GM12873 (cell line): Measurements from ENCODE around the gene LANCL2.

Experiments
- TF ChIP-seq, protein P1 (sequence below): IDR thresholded peaks from 2 replicates; pipeline ENCODE4 v1.5.1; 2012; ENCODE audit warnings: low read depth, mild to moderate bottlenecking, moderate library complexity, low read length, control low read depth; ENCODE audit not compliant: insufficient read depth; ENCODE audit errors: missing control alignments

Gene LANCL2

DNA sequence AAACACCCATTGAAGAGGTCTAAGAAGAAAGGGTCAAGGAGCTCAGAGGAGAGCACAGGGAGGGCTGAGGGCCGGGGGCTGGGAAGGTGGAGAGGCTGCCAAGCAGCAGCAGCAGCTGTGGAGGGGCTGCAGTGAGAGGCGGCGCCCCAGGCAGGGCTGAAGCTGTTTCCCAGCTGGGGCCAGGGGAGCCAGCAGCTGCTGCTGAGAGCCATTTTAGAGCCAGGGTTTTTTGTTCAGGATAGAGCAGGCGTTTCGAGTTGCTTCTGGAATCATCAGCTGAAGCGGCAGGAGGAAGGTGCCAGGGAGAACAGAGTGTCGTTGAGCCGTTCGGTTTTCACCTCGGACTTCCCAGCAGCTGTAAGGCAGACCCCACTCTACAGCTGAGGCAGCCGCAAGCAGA lies 62.7 kb downstream of the LANCL2 start:
- TF ChIP-seq, protein P1, sequence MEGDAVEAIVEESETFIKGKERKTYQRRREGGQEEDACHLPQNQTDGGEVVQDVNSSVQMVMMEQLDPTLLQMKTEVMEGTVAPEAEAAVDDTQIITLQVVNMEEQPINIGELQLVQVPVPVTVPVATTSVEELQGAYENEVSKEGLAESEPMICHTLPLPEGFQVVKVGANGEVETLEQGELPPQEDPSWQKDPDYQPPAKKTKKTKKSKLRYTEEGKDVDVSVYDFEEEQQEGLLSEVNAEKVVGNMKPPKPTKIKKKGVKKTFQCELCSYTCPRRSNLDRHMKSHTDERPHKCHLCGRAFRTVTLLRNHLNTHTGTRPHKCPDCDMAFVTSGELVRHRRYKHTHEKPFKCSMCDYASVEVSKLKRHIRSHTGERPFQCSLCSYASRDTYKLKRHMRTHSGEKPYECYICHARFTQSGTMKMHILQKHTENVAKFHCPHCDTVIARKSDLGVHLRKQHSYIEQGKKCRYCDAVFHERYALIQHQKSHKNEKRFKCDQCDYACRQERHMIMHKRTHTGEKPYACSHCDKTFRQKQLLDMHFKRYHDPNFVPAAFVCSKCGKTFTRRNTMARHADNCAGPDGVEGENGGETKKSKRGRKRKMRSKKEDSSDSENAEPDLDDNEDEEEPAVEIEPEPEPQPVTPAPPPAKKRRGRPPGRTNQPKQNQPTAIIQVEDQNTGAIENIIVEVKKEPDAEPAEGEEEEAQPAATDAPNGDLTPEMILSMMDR, result no peak

DNA sequence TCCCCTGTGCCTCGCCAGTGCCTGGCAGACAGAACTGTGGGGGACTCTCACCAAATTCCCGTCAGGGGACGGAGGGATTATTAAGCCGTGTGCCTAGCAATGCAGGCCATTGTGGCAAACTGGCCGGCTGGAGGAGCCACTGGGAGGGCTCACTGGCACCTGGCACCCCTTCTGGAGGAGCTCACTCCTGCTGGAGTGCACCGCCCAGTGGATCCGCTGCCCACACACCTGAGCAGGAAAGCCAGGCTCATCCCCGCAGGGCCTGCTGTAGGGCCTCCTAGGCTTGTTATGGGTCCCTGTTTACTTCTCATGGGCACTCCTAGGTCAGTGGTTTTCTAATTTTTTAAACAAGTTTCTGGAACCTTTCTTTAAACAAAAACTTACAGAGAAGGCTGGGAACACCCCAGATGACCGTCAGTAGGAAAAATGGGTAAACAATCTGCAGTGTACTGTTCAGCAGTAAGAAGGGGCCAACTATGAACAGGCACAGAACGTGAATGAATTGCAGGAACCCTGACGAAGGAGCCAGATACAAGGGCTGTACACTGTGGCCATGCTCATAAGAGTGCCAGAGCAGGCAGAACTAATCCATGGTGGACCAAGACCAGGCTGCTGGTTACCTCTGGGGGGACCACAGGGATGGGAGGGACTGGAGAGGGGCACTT lies 64.8 kb downstream of the LANCL2 start:
- TF ChIP-seq, protein P1, result no peak

DNA sequence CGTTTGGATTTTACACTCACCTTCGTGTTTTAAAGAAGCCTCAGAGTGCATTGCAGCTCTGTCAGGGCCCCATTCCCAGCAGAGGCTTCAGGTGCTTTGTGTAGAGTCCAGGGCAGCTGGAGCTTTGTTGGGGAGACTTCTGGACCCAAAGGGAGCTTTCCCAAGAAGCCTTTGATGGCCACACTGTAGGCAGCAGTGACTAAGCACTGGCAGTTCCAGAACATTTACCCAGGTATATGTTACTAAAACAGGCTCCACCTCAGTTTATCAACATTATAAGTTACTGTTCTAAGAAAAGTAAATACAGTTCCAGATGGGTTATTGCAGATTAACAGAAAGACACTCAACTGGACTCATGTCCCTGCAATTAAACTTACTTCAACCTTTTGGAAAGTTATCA lies 66.8 kb downstream of the LANCL2 start:
- TF ChIP-seq, protein P1, result no peak

DNA sequence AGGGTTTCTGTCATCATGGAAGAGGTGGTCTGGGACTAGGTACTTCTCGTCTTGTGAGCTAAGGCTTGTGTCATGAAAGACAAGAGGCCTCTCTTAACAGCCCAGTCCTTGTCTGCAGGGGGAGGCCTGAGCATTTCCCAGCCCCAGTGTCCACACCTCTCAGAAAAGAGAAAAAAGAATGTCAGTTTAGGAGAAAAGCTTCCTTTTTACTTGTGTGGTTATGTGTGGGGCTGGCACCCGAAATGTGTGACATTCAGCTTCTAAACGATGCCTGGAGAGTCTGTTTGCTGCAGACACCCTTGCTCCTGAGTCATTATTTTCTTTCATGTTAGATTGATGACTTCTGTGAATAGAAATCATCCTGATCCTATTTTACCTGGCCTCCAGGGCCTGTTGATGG lies 67.4 kb downstream of the LANCL2 start:
- TF ChIP-seq, protein P1, result no peak

DNA sequence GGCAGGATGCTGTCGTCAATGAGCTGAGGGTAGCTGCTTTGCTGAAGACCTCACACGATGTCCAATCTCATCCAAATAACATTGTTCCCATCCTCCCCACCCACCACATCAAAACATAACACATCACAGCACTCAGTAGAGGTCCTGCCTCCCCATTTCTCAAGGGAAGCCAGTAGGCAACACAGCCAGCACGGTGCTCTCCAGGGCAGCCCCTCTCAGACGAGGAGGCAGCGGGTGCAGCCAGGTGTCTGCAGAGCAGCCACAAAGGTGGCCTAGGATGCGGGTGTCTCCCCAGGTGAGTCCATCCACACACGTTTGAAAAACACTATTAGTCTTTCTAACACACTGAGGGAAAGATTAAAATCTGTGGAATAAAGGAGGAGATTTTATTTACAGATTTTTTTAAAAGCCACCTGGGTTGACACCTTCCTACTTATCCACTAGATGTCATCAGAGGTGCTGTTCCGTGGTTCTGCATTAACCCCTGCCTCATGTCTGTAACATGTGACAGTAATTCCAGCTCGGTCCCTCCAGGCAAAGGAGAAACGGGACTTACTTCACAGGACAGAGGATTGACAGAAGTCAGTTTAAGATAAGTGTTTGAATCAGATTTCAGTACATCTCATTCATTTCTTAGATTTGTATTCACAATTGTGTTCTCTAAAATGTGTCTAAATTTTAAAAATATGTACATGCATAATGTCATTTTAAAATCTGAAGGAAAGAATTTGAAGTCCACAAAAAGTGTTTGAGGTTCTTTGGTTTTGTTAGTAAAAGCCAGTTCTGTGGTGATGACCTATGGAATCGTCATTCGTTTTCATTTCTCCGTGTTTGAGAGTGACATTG lies 68.0 kb downstream of the LANCL2 start:
- TF ChIP-seq, protein P1, result peak; percentile 62

DNA sequence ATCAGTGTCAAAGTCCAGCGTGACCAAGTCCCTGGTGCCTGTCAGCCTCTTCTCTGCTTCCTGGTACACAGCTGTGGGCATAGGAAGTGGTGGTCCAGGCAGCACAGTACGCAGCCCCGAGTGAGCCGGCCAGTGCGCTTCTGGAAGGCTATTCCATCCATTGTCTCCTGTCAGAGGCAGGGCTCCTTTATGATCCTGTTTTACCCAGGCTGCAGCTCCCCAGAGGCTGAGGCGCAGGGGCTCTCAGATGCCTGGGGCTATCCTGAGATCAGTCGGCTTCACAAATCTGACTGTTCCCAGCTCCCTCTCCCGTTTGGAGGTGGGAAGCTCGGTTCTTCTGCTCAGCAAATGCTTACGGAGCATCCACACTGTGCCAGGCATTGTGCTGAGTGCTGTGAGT lies 70.3 kb downstream of the LANCL2 start:
- TF ChIP-seq, protein P1, result no peak

DNA sequence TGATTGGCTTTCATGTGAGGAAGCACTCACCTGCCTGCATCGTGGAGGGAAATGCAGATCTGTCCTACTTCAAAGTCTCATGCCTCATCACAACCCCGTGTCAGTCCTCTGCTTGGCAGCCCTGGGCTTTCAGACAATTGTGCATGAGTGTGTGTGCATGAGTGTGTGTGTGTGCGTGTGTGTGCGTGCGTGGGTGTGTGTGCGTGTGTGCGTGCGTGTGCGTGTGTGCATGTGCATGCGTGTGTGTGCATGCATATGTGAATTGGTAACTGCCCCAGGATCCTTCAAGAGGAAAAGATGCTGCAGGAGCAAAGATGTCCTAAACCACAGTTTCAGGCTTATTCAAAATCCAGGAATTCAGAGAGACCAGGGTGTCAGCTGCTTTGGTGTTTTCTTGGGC lies 71.3 kb downstream of the LANCL2 start:
- TF ChIP-seq, protein P1, result no peak
